ENCODE measurements around the gene PDAP1.
A peak's percentile ranks its signal among the peaks of the same experiment; 100 is the strongest.
"Not testable (repeated sequence)": the region's sequence is repeated elsewhere in the genome, so short reads cannot be mapped to it uniquely, and the experiment has no call there.

PDAP1 gene

DNA sequence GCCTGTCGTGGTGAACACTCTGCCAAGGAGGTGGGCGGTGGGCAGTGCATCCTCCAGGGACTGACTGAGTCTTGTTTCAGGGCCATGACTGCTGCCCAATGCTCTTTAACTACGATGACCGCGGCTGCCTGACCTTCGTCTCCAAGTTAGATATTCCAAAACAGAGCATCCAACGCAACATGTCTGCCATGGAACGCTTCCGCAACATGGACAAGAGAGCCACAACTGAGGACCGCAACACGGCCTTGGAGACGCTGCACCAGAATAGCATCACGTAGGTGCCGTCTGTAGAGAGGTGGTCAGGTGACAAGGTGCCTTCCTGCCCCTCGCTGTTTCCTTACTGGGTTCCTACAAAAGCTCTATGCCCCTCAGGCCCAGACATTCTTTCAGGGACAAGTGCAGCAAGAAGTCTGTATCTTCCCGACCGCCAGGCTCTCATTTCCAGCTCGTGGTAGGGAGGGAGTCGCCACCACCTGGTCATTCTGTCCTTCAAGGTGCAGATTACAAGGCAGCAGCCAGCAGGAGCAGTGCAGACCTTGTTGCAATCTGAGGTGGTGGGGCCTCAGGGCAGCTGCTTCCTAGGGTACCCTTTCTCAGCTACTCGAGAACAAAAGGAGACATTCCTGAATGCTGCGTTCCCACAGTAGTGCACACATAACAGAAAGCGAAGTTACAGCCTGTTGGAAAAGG, 48.8 kb downstream of the PDAP1 start:
- H3K4me3 ChIP-seq, result no peak overlapping the region
- H3K36me3 ChIP-seq, result peaks cover 100% of the 10 kb centered on the region
- H3K4me1 ChIP-seq, result peaks cover 10% of the 10 kb centered on the region; the same call in 1 of the 2 replicates
- H3K9ac ChIP-seq, result 0 out of 2 replicates have a peak overlapping the region, but pooled peaks have one; percentile 17
- H3K4me2 ChIP-seq, result no peak overlapping the region
- no peak overlapping the region for H3K27ac ChIP-seq
- no peak for TF ChIP-seq Cebpa-rat (IDR thresholded peaks at IDR 0.05)
- H4K20me1 ChIP-seq, result peaks cover 17% of the 10 kb centered on the region; the same call in 1 of the 2 replicates
- no peaks in the 10 kb centered on the region for H3K9me3 ChIP-seq
- no peaks in the 10 kb centered on the region for H3K27me3 ChIP-seq

DNA sequence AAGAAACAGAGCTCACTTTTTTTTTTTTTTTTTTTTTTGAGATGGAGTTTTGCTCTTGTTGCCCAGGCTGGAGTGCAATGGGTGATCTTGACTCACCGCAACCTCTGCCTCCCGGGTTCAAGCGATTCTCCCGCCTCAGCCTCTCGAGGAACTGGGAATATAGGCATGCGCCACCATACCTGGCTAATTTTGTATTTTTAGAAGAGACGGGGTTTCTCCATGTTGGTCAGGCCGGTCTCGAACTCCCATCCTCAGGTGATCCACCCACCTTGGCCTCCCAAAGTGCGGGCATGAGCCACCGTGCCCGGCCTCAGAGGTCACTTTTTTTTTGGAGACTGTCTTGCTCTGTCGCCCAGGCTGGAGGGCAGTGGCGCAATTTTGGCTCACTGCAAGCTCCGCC, 49.9 kb downstream of the PDAP1 start:
- not testable (repeated sequence) for H3K27ac ChIP-seq, H3K4me2 ChIP-seq, H3K9ac ChIP-seq, H3K9me3 ChIP-seq, H3K27me3 ChIP-seq, H3K4me3 ChIP-seq
- H4K20me1 ChIP-seq, result peaks cover 17% of the 10 kb centered on the region; the same call in 1 of the 2 replicates
- H3K4me1 ChIP-seq, result peaks cover 10% of the 10 kb centered on the region; the same call in 1 of the 2 replicates
- H3K36me3 ChIP-seq, result peaks cover 100% of the 10 kb centered on the region

DNA sequence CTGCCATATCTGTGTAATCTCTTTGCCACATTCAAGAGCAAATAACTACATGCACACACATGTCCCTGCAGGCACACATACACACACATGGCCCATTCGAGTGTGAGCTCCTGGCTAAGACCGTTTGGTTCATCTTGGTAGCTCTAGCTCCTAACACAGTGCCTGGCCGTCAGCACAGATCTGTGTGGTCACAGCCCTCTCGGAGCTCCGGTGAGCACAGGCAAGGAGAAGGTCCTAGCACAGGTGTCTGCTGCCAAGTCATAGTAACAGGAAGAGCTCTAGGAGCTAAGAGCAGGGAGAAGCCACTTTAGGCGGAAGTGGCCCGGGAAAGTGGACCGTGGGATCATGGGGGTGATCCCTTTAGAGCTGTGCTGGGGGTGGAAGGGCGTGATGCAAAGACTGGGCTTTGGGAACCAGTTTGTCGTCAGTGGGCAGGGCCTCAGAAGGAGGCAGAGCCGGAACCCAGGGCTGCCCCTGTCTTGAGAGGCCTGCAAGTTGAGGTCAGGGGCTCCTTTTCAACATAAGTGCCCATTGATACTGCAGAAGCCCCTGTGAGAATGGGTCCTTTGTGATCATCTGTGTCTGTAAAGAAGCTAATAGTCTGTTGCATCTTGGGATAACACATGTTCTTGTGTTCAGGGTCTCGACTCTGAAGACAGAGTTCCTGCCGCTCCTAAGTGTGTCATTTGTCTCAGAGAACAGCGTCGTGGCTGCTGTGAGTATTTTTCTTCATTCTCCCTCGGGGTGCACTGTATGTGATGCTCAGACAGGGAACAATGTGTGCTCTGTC, 50.5 kb downstream of the PDAP1 start:
- Histone ChIP-seq H3K9me3 (no peaks in the 10 kb centered on the region), H3K4me1 (peaks cover 10% of the 10 kb centered on the region; the same call in 1 of the 2 replicates), H3K9ac (no peak overlapping the region), H3K36me3 (peaks cover 100% of the 10 kb centered on the region), H4K20me1 (peaks cover 17% of the 10 kb centered on the region; the same call in 1 of the 2 replicates), H3K27ac (no peak overlapping the region), H3K27me3 (no peaks in the 10 kb centered on the region), H3K4me2 (no peak overlapping the region), H3K4me3 (no peak overlapping the region)
- TF ChIP-seq Cebpa-rat (IDR thresholded peaks at IDR 0.05), result no peak

DNA sequence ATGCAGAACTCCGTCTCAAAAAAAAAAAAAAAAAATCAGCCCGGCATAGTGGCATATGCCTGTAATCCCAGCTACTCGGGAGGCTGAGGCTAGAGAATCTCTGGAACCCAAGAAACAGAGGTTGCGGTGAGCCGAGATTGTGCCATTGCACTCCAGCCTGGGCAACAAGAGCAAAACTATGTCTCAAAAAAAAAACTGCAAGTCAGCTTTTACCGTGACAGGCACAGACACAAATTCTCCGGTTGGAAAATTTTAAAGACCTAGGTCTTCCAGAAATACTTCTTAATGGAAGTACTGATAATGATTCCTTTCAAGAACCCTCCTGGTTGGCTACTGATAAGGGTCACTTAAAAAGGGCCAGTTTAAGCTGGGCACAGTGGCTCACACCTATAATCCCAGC, 53.3 kb downstream of the PDAP1 start:
- Histone ChIP-seq H3K4me2 (no peak overlapping the region), H3K9ac (no peak overlapping the region), H3K27me3 (no peaks in the 10 kb centered on the region), H3K9me3 (no peaks in the 10 kb centered on the region), H3K27ac (no peak overlapping the region), H4K20me1 (no peaks in the 10 kb centered on the region), H3K4me1 (0 out of 2 replicates have a peak, but pooled peaks cover under 1% of the 10 kb centered on the region), H3K36me3 (peaks cover 99% of the 10 kb centered on the region), H3K4me3 (no peak overlapping the region)
- TF ChIP-seq Cebpa-rat (IDR thresholded peaks at IDR 0.05), result no peak

DNA sequence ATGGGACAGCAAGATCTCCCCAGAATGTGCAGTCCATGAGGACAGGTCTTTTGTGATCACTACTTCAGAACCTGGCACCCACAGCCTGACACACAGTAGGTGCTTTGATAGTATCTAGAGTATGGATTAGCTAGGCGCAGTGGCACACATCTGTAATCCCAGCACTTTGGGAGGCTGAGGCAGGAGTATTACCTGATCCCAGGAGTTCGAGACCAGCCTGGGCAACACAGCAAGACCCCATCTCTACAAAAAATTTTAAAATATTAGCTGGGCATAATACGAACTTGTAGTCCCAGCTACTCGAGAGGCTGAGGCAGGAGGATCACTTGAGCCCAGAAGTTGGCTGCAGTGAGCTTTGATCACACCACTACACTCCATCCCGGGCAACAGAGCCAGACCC, 56.1 kb downstream of the PDAP1 start:
- Histone ChIP-seq H3K9me3 (no peaks in the 10 kb centered on the region), H3K27me3 (no peaks in the 10 kb centered on the region), H3K27ac (no peak overlapping the region), H3K36me3 (peaks cover 99% of the 10 kb centered on the region), H4K20me1 (peaks cover 14% of the 10 kb centered on the region; the same call in 1 of the 2 replicates), H3K4me3 (no peak overlapping the region), H3K4me1 (no peaks in the 10 kb centered on the region), H3K9ac (no peak overlapping the region), H3K4me2 (no peak overlapping the region)
- TF ChIP-seq Cebpa-rat (IDR thresholded peaks at IDR 0.05), result no peak

DNA sequence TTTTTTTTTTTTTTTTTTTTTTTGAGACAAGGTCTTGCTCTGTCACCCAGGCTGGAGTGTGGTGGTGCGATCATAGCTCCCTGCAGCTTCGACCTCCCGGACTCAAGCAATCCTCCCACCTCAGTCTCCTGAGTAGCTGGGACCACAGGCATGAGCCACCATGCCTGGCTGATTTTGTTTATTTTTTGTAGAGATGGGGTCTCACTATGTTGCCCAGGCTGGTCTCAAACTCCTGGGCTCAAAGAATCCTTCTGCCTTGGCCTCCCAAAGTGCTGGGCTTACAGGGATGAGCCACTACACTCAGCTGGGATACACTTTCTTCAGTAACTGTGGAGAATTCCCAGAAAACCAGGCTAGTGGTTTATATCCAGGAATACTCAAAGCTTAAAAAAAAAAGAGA, 57.8 kb downstream of the PDAP1 start:
- peaks cover 99% of the 10 kb centered on the region for H3K36me3 ChIP-seq
- not testable (repeated sequence) for H3K27me3 ChIP-seq, H3K4me1 ChIP-seq, H3K9ac ChIP-seq, H3K4me3 ChIP-seq, H3K27ac ChIP-seq, H3K9me3 ChIP-seq, H3K4me2 ChIP-seq
- H4K20me1 ChIP-seq, result peaks cover 22% of the 10 kb centered on the region
